Measurements from ENCODE around the gene PRSS38. TPM values are rescaled to one million over a fixed set of nuclear protein-coding genes. Genes with fewer than 3 reads are reported as not detected.
A peak's percentile ranks its signal among the peaks of the same experiment; 100 is the strongest.

Gene PRSS38
- total RNA-seq, 4 donors from 2014 or later = not detected

- no peaks in the 10 kb centered on the region for H3K36me3 ChIP-seq
- no peaks in the 10 kb centered on the region for H3K9me3 ChIP-seq
- no peaks in the 10 kb centered on the region for H3K27me3 ChIP-seq
- no peak for DNase-seq (ENCODE audit: low spot score in 2 of 2)
- 96% methylated on average over 4 of the region's 5 CpGs for WGBS
- no peak overlapping the region for H3K4me3 ChIP-seq
- H3K4me1 ChIP-seq = peaks cover 23% of the 10 kb centered on the region
- no peak overlapping the region for H3K27ac ChIP-seq
- TF ChIP-seq EP300 (IDR thresholded peaks at IDR 0.05) (no peak), POLR2AphosphoS5 (IDR thresholded peaks at IDR 0.05) (no peak), POLR2A (IDR thresholded peaks at IDR 0.05) (no peak), CTCF (IDR thresholded peaks at IDR 0.05) (no peak)
Measured at GRCh38 chr1:227796359-227796915, 19.0 kb upstream of the PRSS38 start.

GRCh38 chr1:227797144-227797543, 18.3 kb upstream of the PRSS38 start:
- H3K27ac ChIP-seq = no peak overlapping the region
- no peaks in the 10 kb centered on the region for H3K9me3 ChIP-seq
- H3K27me3 ChIP-seq = no peaks in the 10 kb centered on the region
- H3K36me3 ChIP-seq = no peaks in the 10 kb centered on the region
- peak in 1 of 2 donors; percentile 52 for DNase-seq (ENCODE audit: low spot score in 2 of 2)
- no peak overlapping the region for H3K4me3 ChIP-seq
- H3K4me1 ChIP-seq = peaks cover 23% of the 10 kb centered on the region
- 92% methylated on average over 3 of the region's 3 CpGs for WGBS
- TF ChIP-seq CTCF (IDR thresholded peaks at IDR 0.05) = no peak
- TF ChIP-seq POLR2AphosphoS5 (IDR thresholded peaks at IDR 0.05) = no peak
- TF ChIP-seq POLR2A (IDR thresholded peaks at IDR 0.05) = no peak
- TF ChIP-seq EP300 (IDR thresholded peaks at IDR 0.05) = no peak

GRCh38 chr1:227797625-227798024, 17.9 kb upstream of the PRSS38 start:
- H3K4me3 ChIP-seq = no peak overlapping the region
- no peak overlapping the region for H3K27ac ChIP-seq
- H3K4me1 ChIP-seq = peaks cover 23% of the 10 kb centered on the region
- 90% methylated on average over 3 of the region's 3 CpGs for WGBS
- H3K27me3 ChIP-seq = no peaks in the 10 kb centered on the region
- TF ChIP-seq POLR2AphosphoS5 (IDR thresholded peaks at IDR 0.05) (no peak), POLR2A (IDR thresholded peaks at IDR 0.05) (no peak), CTCF (IDR thresholded peaks at IDR 0.05) (no peak), EP300 (IDR thresholded peaks at IDR 0.05) (no peak)
- no peak for DNase-seq (ENCODE audit: low spot score in 2 of 2)
- H3K9me3 ChIP-seq = no peaks in the 10 kb centered on the region
- no peaks in the 10 kb centered on the region for H3K36me3 ChIP-seq

GRCh38 chr1:227798078-227798802, 17.2 kb upstream of the PRSS38 start:
- Histone ChIP-seq H3K27me3 (no peaks in the 10 kb centered on the region), H3K4me1 (peaks cover 19% of the 10 kb centered on the region), H3K36me3 (no peaks in the 10 kb centered on the region), H3K27ac (no peak overlapping the region), H3K4me3 (no peak overlapping the region), H3K9me3 (no peaks in the 10 kb centered on the region)
- peak in 1 of 2 donors; percentile 41 for DNase-seq (ENCODE audit: low spot score in 2 of 2)
- 87% methylated on average over 13 of the region's 16 CpGs for WGBS
- TF ChIP-seq CTCF (IDR thresholded peaks at IDR 0.05) (no peak), POLR2AphosphoS5 (IDR thresholded peaks at IDR 0.05) (no peak), EP300 (IDR thresholded peaks at IDR 0.05) (no peak), POLR2A (IDR thresholded peaks at IDR 0.05) (no peak)

GRCh38 chr1:227799756-227800155, 15.7 kb upstream of the PRSS38 start:
- Histone ChIP-seq H3K27ac (no peak overlapping the region), H3K4me3 (no peak overlapping the region), H3K4me1 (peaks cover 4% of the 10 kb centered on the region), H3K9me3 (no peaks in the 10 kb centered on the region), H3K36me3 (no peaks in the 10 kb centered on the region), H3K27me3 (no peaks in the 10 kb centered on the region)
- DNase-seq (ENCODE audit: low spot score in 2 of 2) = no peak
- 90% methylated on average over 1 of the region's 1 CpG for WGBS
- TF ChIP-seq POLR2A (IDR thresholded peaks at IDR 0.05) (no peak), CTCF (IDR thresholded peaks at IDR 0.05) (no peak), POLR2AphosphoS5 (IDR thresholded peaks at IDR 0.05) (no peak), EP300 (IDR thresholded peaks at IDR 0.05) (no peak)
